GM12873 (cell line): ENCODE results near the gene ATF2.

Source experiments
- TF ChIP-seq, protein P1 (sequence below): IDR thresholded peaks from 2 replicates; pipeline ENCODE4 v1.5.1; 2012; ENCODE audit warnings: low read depth, mild to moderate bottlenecking, moderate library complexity, low read length, control low read depth; ENCODE audit not compliant: insufficient read depth; ENCODE audit errors: missing control alignments

ATF2 gene

DNA sequence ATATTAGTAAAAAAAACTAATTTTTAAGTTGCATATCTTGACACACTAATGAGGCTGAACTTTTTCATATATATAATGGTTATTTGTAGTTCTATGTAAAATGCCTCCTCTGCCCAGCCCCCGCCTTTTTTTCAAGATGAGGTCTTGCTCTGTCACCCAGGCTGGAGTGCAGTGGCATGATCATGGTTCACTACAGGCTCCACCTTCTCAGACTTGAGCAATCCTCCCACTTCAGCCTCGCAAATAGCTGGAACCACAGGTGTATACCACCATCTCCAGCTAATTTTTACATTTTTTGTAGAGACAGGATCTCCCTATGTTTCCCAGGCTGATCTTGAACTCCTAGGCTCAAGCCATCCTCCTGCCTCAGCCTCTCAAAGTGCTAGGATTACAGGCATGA lies 24.3 kb downstream of the ATF2 start:
- TF ChIP-seq, protein P1, sequence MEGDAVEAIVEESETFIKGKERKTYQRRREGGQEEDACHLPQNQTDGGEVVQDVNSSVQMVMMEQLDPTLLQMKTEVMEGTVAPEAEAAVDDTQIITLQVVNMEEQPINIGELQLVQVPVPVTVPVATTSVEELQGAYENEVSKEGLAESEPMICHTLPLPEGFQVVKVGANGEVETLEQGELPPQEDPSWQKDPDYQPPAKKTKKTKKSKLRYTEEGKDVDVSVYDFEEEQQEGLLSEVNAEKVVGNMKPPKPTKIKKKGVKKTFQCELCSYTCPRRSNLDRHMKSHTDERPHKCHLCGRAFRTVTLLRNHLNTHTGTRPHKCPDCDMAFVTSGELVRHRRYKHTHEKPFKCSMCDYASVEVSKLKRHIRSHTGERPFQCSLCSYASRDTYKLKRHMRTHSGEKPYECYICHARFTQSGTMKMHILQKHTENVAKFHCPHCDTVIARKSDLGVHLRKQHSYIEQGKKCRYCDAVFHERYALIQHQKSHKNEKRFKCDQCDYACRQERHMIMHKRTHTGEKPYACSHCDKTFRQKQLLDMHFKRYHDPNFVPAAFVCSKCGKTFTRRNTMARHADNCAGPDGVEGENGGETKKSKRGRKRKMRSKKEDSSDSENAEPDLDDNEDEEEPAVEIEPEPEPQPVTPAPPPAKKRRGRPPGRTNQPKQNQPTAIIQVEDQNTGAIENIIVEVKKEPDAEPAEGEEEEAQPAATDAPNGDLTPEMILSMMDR = no peak

DNA sequence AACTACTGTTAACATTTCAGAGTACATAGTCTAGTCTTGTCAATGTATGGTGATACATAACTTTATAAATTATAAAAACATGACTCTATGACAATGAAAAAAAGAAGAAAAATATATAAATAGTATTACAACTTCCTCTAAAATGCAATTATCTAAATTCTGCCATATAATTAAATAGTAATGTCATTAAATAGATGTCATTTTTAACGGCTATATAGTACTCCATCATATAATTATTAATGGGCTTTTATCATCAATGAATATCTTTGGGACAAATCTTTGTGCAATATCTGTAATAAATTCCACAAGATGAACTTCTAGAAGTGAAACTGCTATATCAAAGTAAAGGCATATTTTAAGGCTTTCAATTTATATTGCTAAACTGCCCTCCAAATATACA lies 24.8 kb downstream of the ATF2 start:
- TF ChIP-seq, protein P1 = no peak

DNA sequence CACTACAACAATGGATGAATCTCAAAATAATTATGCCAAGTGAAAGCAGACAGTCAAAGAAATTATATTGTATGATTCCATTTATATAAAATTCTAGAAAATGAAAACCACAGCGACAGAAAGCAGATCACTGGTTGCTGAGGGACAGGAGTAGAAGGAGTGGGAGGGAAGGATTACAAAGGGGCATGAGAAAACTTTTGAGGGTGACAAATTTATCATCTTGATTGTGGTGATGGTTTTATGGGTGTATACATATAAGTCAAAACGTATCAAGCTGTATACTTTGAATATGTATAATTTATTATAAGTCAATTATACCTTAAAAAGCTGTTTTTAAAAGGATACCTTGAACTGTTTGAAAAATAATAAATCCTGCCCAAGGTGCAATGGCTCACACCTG lies 27.7 kb downstream of the ATF2 start:
- TF ChIP-seq, protein P1 = no peak

DNA sequence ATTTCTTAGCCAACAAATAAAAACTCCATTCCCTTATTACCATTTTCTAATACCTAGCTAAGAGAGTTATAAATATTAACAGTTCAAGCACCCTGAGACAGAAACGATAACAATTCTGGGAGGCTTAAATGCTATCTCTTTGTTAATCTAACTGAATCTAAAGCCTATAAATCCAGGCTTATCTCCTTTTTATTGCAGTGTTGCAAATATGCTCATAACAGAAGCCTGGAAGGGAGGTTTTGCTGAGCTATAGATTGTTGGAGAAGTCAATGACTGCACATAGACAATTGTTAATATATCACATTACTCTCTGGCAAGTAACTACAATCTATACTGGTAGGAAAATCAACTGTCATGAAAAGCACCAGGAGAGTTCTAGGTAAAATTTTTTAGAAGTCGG lies 30.2 kb downstream of the ATF2 start:
- TF ChIP-seq, protein P1 = no peak

DNA sequence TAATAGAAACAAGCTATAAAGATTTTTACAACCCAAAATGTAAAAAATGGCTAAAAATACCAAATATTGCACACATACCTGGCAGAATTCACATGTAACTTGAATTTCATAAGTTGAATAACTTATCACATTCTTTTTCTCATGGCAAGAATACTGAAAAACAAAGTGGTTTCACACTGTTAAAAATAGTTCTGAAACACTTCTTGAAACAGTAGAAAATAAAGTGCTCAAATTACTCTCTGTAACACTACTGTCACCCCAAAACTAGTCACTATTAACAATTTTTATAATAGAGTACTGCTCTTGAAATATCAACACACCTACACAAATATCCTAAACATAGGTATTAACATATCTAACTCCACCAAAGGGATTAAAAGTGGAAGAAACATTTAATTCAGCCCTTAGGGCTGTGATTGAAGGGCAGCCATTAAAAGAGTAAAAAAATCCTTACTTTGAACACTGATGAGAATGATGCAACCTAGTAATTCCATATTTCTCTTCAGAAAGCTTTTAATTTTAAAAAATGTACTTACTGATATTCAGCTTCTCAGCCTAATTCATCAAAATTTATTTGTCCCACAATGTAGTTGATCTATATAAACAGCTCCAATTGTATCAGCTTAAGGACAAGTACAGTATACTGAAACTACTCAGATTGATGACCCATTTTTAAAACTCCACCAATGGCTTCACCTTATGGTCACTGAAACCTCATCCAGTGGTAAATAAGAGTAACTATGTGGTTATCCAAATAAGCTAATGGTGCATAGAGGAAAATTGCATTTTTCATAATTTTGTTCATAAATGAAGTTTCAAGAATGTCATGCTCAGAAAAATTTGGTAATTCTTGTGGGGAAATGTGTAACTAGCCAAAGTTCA lies 31.4 kb downstream of the ATF2 start:
- TF ChIP-seq, protein P1 = no peak

DNA sequence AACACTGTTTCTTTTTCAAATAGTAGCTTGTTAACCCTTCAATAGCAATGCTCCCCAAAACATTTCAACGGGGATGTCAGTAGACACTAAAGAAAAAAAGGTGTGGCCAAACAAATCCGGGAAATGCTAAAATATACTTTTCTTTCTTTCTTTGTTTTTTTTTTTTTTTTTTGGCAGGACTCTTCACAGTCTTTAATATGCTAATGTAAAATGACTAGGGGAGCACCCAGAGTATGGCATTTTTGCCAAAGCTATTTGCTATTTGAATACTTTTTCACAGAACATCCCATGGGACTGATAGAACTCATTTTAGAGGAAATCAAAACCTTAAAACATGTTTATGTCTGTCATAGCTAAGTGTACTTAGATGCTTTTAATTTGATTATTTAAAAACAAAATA lies 32.1 kb downstream of the ATF2 start:
- TF ChIP-seq, protein P1 = no peak

DNA sequence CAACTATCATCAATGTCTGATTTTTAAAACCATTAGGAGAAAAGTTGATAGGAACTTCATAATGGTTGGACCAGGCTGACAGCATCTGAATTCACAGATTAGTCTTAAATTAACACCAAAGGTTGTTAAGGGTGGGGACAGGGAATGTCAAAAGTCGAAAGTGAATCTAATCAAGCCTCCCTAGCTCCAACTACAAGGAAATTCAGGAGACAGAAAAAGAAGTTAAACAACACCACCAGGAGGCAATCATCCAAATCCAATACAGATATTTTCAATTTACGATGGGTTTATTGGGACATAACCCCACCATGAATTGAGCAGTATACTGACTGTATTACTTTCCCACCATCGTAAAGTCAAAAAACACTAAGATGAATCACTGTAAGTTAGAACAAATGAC lies 32.8 kb downstream of the ATF2 start:
- TF ChIP-seq, protein P1 = no peak
